ENCODE results near the gene ALOX15B. TPM values are rescaled to one million over a fixed set of nuclear protein-coding genes. Genes with fewer than 3 reads are reported as not detected.

Gene ALOX15B
- total RNA-seq, 2 donors from 2014 or later: 0.55 to 2.5 TPM

DNA sequence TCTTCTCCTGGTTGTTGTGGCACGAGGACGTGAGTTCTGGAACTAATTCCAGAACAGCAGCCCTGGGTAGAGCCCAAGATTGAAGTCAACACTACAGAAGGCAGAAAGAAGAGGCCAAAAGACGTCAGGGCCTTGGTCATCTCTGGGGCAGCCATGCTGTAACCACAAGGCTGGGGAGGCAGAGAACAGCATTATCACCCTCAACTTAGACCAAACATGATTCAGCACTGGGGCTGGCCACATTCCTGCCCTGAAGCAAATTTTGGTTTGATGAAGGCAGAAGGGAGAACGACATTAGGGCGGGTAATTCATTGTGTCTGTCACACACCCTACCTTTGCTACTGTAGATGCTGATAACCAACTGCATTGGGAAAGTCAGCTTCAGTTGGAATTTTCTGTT lies 9.7 kb upstream of the ALOX15B start:
- DNase-seq: no peak
- intact Hi-C loops (cut with DNase I, micrococcal nuclease): no loop called here
- ATAC-seq: no peak

DNA sequence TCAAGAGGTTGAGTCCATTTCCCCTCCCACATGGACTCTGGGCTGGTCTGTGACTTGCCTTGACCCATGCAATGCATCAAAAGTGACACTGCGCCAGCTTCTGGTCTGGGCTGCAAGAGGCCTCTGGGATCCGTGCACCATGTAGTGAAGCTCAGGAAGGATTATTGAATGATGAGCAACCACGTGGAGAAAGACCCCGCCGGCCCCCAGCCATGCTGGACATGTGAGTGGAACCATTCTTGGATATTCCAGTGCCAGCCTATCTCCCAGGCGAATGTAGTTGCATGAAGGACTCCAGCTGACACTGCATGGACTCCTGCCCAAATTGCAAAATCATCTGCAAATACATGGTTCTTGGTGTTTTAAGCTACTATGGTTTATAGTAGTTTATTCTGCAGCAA lies 7.6 kb upstream of the ALOX15B start:
- ATAC-seq: no peak
- intact Hi-C loops (cut with DNase I, micrococcal nuclease): no loop called here
- DNase-seq: no peak

DNA sequence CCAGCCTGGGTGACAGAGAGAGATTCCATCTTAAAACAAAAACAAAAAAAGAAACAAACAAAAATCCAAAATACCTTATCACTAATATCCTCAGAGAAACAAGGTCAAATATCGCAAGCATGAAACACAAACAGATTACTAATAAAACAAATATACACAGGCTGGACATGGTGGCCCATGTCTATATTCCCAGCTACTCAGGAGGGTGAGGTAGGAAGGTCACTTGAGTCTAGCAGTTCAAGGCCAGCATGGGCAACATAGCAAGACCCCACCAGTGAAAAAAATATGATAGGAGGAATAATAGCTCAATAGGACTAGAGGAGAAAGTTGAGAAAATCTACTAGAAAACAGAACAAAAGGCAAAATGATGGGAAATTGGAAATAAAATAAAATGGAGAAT lies 6.9 kb upstream of the ALOX15B start:
- no peak for ATAC-seq
- intact Hi-C loops (cut with DNase I, micrococcal nuclease): no loop called here

DNA sequence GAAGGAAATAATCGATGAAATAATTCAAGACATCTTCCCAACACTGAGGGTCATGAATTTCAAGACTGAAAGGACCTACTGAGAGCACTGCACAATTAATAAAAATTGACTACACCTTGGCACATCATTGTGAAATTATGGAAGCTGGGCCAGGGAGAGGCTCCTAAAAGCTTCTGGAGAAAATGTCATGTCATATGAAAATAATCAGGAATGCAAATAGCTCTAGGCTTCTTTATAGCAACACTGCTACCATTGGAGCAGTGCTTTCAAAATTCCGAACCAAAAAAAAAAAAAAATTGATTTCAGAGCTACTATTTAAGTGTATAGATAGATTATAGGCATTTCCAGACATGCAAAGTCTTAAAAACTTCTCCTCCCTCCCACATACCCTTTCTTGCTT lies 6.4 kb upstream of the ALOX15B start:
- intact Hi-C loops (cut with DNase I, micrococcal nuclease): no loop called here
- ATAC-seq (no peak), DNase-seq (no peak)

More for the DNA sequence above, 6.9 kb upstream of the ALOX15B start:
- DNase-seq: no peak

DNA sequence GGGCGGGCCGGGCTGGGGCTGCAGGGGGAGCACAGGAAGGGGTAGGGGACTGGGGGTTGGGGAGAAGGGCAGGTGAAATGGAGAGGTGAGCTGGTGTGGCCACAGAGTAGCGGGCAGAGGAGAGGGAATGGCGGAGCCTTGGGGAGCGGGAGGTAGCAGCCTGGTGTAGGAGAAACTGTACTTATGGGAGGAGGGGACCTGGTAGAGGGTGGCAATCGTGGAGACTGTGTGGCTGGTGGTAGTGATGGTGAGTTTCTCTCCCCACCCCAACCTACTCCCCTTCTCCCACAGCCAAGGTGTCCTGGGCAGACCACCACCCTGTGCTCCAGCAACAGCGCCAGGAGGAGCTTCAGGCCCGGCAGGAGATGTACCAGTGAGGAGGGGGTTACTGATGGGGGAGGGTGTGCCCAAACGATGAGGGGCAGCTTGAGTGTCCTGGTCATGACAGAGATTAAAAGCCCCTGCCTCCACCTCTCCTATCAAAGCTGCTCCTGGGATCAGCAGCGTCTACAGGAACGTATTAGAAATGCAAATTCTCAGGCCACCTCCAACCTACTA lies 831 bp downstream of the ALOX15B start:
- DNase-seq (no peak), ATAC-seq (no peak)
- intact Hi-C loops (cut with DNase I, micrococcal nuclease): no loop called here

DNA sequence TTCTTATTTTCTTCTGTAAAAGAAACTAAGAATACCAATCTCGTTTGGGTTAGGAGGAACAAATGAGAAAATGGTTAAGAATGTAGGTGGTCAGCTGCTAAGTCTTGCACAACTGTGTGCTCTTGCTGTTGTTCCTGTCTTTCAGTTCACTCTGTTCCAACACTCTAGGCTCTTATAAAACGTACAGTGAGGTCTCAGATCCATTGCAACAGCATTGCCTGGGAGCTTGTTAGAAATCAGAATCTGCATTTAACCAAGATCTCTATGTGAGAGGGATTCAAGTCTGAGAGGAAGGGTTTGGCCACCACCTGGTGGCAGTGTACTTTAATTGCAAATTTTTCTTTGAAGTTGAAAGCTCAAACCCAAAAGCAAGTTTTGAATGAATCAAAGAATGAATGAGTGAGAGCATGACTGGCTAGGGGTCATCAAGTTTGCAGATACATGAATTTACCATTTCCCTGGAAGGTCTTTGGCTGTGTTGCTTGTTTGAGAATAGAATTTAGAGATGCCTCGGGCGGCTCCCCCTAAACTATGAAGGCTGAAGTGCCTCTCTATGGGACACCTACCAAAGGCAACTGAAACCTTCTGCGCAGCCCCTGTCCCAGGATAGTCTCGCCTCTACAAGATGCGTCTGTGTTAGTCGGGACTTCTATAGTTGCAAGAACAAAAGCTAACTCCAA lies 2.5 kb downstream of the ALOX15B start:
- intact Hi-C loops (cut with DNase I, micrococcal nuclease): no loop called here
- ATAC-seq (peak; percentile 48), DNase-seq (peak in 1 of 2 donors; percentile 34)

DNA sequence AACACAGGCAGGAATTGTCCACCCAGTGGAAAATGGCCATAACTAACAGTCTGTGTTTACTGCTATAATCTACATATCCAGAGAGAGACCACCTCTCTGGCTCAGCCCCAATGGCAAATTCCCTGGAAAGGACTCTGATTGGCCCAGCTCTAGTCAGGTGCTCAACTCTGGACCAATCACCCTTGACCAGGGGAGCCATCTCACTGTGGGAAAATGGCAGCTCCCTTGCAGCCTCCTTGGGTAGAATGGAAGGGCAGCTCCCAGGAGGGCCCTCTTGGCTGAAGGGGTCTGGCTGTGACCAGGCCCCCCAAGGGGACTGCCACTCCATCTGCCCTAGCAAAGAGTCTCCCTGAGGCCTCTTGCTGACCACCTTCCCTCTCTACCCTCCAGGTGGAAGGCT lies 3.1 kb downstream of the ALOX15B start:
- intact Hi-C loops (cut with DNase I, micrococcal nuclease): no loop called here
- ATAC-seq (no peak), DNase-seq (no peak)

DNA sequence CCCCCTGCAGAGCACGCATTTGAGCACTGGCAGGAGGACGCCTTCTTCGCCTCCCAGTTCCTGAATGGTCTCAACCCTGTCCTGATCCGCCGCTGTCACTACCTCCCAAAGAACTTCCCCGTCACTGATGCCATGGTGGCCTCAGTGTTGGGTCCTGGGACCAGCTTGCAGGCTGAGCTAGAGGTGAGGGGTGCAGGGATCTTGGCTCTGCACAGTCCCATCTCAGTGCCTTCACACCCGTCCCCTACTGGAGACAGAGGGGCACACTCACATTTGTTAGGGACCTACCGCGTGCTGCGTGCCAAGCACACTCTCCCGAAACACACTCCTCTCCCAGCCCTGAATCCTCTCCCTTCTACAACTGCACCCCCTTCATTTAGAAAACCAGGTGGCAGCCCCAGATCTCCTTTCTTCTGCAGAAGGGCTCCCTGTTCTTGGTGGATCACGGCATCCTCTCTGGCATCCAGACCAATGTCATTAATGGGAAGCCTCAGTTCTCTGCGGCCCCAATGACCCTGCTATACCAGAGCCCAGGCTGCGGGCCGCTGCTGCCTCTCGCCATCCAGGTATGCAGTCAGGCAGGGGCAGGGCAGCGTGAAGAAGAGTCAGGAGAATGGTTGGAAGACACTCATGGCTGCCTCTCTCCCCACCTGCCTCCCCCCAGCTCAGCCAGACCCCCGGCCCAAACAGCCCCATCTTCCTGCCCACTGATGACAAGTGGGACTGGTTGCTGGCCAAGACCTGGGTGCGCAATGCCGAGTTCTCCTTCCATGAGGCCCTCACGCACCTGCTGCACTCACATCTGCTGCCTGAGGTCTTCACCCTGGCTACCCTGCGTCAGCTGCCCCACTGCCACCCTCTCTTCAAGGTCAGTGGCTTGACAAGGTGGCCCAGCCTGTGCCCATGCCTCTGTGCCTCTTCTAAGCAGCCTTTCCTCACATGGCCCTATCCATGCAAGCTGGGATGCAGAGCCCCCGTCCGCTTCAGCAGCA lies 6.3 kb downstream of the ALOX15B start:
- ATAC-seq: no peak
- DNase-seq: no peak
- intact Hi-C loops (cut with DNase I, micrococcal nuclease): no loop called here

DNA sequence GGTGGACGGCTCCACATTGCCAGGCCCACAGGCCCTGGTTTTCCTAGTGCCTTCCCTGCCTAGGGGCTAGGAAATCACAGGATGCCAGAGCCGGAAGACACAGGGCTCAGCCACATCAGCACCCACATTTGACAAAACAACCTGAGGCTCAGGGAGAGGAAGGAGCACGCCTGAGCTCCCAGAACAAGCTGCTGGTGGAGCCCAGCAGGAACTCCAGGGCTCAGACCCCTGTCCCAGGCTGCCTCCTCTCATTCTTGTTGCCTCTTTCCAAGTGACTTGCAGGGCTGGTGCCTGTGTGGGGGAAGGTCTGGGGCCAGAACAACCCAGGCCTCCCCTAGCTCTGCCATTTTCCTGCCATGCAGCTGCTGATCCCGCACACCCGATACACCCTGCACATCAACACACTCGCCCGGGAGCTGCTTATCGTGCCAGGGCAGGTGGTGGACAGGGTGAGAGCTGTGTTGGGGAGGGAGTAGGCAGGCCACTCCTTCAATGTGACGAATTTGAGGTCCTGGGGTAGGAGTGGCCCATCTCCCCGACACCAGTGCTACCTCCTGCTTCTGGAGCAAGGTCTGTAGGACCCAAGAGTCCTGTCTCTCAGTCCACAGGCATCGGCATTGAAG lies 7.6 kb downstream of the ALOX15B start:
- ATAC-seq: no peak
- intact Hi-C loops (cut with DNase I, micrococcal nuclease): no loop called here

DNA sequence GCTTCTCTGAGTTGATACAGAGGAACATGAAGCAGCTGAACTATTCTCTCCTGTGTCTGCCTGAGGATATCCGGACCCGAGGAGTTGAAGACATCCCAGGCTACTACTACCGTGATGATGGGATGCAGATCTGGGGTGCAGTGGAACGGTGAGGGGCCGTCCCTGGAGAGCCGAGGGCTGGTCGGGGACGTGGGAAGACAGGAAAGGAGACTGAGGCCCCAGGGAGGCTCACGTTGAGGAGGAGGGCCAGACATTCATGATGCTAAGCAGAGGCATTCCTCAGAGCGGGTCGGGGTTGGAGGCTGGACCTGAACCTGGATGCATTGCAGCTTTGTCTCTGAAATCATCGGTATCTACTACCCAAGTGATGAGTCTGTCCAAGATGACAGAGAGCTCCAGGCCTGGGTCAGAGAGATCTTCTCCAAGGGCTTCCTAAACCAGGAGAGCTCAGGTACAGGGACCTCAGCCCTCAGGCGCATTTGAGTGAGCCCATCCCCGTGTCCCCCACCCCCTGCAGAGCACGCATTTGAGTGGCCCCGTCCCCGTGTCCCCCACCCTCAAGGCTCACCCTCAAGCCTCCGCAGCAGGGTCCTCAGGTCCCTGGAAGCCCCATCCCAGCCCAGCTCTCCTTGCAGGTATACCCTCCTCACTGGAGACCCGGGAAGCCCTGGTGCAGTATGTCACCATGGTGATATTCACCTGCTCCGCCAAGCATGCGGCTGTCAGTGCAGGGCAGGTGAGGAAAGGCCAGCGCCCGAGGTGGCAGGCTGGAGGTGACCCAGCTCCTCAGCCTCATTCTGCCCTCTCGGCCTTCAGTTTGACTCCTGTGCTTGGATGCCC lies 8.3 kb downstream of the ALOX15B start:
- no peak for DNase-seq
- intact Hi-C loops (cut with DNase I, micrococcal nuclease): no loop called here
- ATAC-seq: no peak

More for the DNA sequence above, 7.6 kb downstream of the ALOX15B start:
- DNase-seq: peak in 1 of 2 donors; percentile 10

DNA sequence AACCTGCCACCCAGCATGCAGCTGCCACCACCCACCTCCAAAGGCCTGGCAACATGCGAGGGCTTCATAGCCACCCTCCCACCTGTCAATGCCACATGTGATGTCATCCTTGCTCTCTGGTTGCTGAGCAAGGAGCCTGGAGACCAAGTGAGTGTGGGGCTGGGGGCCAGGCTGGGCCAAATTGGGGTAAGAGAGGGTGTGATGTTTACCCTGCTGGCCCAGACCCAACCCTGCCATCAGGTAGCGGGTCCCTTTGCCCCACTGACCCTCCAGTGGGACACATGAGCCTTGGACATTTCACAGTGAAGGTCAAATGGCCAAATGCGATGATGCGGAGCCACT lies 8.9 kb downstream of the ALOX15B start:
- ATAC-seq (no peak), DNase-seq (no peak)
- intact Hi-C loops (cut with DNase I, micrococcal nuclease): no loop called here

DNA sequence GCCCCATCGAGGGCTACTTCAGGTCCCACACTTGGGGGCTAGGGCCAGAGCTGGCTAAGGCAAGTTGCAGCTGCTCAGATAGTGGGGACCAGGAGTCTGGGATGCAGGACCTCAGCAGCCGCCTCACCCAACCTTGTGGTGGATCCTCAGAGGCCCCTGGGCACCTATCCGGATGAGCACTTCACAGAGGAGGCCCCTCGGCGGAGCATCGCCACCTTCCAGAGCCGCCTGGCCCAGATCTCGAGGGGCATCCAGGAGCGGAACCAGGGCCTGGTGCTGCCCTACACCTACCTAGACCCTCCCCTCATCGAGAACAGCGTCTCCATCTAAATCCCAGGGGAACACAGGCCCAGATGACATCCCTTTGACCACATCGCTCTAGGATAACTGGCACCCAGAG lies 9.4 kb downstream of the ALOX15B start:
- ATAC-seq (no peak), DNase-seq (peak in 1 of 2 donors; percentile 8)
- intact Hi-C loops (cut with DNase I, micrococcal nuclease): no loop called here

DNA sequence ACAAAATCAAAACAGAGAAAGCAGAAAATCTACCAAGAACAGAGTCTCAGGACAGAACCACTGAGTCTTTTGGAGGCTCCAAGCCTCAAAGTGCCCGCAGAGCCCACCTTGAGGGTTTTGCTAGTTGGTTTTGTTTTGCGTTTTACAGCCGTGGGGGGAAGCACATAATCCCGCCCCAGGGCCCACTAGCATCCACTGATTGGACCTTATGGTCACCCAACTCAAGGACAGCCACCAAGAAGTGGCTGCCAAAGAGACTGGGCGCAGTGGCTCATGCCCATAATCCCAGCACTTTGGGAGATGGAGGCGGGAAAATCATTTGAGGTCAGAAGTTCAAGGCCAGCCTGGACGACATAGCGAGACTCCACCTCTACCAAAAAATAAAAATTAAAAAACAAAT lies 9.9 kb downstream of the ALOX15B start:
- DNase-seq (no peak), ATAC-seq (no peak)
- intact Hi-C loops (cut with DNase I, micrococcal nuclease): no loop called here

DNA sequence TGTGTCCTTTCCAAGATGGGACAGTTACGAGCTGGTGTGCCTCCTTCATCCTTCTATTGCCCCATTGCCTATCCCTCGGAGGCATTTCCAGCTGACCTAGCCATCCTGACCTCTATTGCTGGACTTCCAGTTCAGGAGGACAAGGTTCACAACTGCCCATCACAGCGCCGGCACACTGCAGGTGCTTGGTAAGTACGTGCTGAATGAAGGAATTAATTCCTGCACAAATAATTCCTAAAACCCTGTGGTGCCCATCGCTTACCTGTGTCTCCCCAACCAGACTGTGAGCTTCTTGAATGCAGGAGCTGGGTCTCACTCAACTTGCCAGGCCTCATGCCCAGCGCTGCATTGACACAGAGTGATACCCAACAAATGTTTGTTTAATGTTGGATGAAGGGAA lies 13.0 kb downstream of the ALOX15B start:
- intact Hi-C loops (cut with DNase I, micrococcal nuclease): no loop called here
- ATAC-seq: no peak
- peak in 1 of 2 donors; percentile 4 for DNase-seq

DNA sequence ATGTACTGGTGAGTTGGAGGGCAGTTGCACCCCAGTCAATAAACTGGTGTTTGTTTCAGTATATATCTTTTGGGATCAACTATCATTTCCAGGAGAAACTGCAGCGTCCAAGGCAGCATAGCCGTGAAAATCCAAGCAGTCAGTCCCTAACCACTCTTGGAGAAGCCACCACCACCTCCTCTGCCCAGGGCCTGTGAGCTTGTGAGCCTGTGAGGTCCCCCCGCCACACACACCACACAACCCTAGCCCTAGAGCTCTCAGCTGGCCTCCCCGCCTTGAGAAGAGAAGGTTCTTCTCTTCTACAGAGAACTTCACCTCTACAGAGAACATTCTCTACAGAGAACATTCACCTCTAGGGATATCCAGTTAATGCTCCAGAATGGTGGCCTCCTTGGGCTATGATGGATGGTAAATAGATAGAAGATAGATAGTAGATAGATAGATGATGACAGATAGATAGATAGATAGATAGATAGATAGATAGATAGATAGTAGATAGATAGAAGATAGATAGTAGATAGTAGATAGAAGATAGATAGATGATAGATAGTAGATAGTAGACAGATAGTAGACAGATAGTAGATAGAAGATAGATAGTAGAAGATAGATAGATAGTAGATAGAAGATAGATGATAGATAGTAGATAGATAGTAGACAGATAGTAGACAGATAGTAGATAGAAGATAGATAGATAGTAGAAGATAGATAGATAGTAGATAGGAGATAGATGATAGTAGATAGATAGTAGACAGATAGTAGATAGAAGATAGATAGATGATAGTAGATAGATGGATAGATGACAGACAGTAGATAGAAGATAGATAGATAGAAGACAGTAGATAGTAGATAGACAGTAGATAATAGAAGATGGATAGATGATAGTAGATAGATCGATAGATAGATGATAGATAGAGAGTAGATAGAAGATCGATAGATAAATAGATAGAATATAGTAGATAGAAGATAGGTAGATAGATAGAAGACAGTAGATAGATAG lies 13.7 kb downstream of the ALOX15B start:
- no peak for ATAC-seq
- no peak for DNase-seq
- intact Hi-C loops (cut with DNase I, micrococcal nuclease): no loop called here

DNA sequence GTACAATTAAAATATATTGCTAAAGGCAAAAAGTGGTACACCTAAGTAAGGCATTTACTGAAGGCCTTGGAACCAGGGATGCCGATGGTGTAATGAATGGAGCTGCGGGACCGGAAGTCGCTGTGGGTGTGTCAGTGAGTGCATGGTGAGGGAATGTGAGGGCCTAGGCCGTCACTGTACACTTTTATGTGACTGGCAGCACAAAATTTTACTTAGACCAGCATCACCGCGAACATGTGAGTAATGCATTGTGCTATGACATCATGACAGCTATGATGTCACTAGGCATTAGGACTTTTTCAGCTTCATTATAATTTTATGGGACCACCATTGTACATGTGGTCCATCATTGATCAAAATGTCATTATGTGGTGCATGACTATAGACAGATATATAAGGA lies 14.7 kb downstream of the ALOX15B start:
- intact Hi-C loops (cut with DNase I, micrococcal nuclease): no loop called here
- no peak for DNase-seq
- no peak for ATAC-seq

DNA sequence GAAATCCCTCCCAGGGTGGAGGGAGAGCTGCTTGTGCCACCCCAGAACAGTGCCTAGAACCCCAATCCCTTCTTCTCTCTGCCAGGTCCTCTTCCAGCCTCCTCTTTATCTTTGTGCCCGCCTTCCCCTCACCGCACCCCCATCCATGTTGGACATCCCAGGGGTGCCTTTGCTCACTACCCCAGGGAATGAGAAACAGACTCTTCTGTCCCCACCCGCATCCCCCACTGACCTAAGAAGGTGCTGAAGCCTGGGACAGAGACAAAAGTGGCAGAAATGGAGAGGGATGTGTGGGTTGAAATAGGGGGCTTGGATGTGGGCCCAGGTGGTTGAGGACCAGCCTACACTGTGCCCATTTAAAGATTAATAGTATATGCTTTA lies 17.0 kb downstream of the ALOX15B start:
- intact Hi-C loops (cut with DNase I, micrococcal nuclease): no loop called here
- DNase-seq: no peak

More for the DNA sequence above, 17.0 kb downstream of the ALOX15B start:
- ATAC-seq: no peak

Measured in left colon (tissue), 2 donors.